Stimulated activated CD4-positive, alpha-beta T cell treated with anti-CD3 and anti-CD28 coated beads, Interleukin-2, amount 100 ng/mL, for 24 hours (primary cell): ENCODE measurements around the gene FOXD4L5.
A peak's percentile ranks its signal among the peaks of the same experiment; 100 is the strongest.
"Not testable (repeated sequence)": the region's sequence is repeated elsewhere in the genome, so short reads cannot be mapped to it uniquely, and the experiment has no call there.

Source experiments
- DNase-seq, 2 donors: peaks; one replicate each; pipeline ENCODE4 v3.0.0-alpha.2; 2020

FOXD4L5 gene

GRCh38 chr9:65285109-65285508, at the start of gene FOXD4L5:
TSS of gene FOXD4L5 (minus strand) at chr9:65285209. CDS start at chr9:65284377, 832 bp downstream.
- DNase-seq, result not testable (repeated sequence)

- peak in 1 of 2 donors; percentile 0 for DNase-seq
Observed at GRCh38 chr9:65283943-65284342, 1.1 kb downstream of the FOXD4L5 start.

- not testable (repeated sequence) for DNase-seq
Observed at GRCh38 chr9:65282976-65283375, 2.0 kb downstream of the FOXD4L5 start.
